ENCODE results near the gene FAM193B. TPM values are rescaled to one million over a fixed set of nuclear protein-coding genes. Genes with fewer than 3 reads are reported as not detected.
A peak's percentile ranks its signal among the peaks of the same experiment; 100 is the strongest.

FAM193B gene
- 70.2 and 80.0 TPM in 2 replicates for total RNA-seq (2014; rRNA removed; shearing (Covaris generic))

GRCh38 chr5:177554474-177555111 lies at the start of gene FAM193B:
FAM193B (minus strand) TSS chr5:177554563; CDS start chr5:177554458, 105 bp downstream.
- Histone ChIP-seq H3K4me3 (ENCODE audit: insufficient read depth, low read depth, low read length) (peak within 1 kb of the TSS; percentile 95), H3K27me3 (ENCODE audit: control insufficient read depth, insufficient read depth, low read length) (no peaks in the 10 kb centered on the region), H3K36me3 (replicated peaks; ENCODE audit: control insufficient read depth, insufficient read depth, low read length) (peaks cover 16% of the 10 kb centered on the region)
- DNase-seq = peak; percentile 99

GRCh38 chr5:177604116-177604521 lies 49.8 kb upstream of the FAM193B start:
- Histone ChIP-seq H3K4me3 (ENCODE audit: insufficient read depth, low read depth, low read length) (no peak overlapping the region), H3K27me3 (ENCODE audit: control insufficient read depth, insufficient read depth, low read length) (peaks cover under 1% of the 10 kb centered on the region; the same call in 1 of the 2 replicates), H3K36me3 (replicated peaks; ENCODE audit: control insufficient read depth, insufficient read depth, low read length) (no peaks in the 10 kb centered on the region)
- no peak for DNase-seq

GRCh38 chr5:177603631-177604030 lies 49.3 kb upstream of the FAM193B start:
- Histone ChIP-seq H3K36me3 (replicated peaks; ENCODE audit: control insufficient read depth, insufficient read depth, low read length) (no peaks in the 10 kb centered on the region), H3K27me3 (ENCODE audit: control insufficient read depth, insufficient read depth, low read length) (peaks cover 3% of the 10 kb centered on the region; the same call in 1 of the 2 replicates), H3K4me3 (ENCODE audit: insufficient read depth, low read depth, low read length) (no peak overlapping the region)
- DNase-seq = no peak

DNA sequence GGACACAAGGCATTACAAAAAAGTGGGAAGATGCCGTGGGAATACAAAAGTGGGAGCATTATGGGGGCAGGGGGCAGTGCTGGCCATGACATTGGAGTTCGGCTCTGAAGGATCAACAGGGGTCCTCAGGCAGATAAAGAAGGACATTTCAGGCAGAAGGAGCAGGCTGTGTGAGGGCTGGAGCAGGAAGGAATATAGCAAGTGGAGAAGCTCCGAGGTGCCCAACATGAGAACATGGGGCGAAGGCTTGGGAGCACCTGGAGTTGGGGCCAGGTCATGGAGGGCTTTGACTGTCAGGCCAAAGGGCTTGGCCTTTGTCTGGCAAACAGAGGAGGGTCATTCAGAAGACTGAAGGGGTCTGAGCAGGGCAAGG lies 48.1 kb upstream of the FAM193B start:
- H3K4me3 ChIP-seq (ENCODE audit: insufficient read depth, low read depth, low read length) = no peak overlapping the region
- peaks cover 3% of the 10 kb centered on the region; the same call in 1 of the 2 replicates for H3K27me3 ChIP-seq (ENCODE audit: control insufficient read depth, insufficient read depth, low read length)
- H3K36me3 ChIP-seq (replicated peaks; ENCODE audit: control insufficient read depth, insufficient read depth, low read length) = no peaks in the 10 kb centered on the region
- DNase-seq = no peak

DNA sequence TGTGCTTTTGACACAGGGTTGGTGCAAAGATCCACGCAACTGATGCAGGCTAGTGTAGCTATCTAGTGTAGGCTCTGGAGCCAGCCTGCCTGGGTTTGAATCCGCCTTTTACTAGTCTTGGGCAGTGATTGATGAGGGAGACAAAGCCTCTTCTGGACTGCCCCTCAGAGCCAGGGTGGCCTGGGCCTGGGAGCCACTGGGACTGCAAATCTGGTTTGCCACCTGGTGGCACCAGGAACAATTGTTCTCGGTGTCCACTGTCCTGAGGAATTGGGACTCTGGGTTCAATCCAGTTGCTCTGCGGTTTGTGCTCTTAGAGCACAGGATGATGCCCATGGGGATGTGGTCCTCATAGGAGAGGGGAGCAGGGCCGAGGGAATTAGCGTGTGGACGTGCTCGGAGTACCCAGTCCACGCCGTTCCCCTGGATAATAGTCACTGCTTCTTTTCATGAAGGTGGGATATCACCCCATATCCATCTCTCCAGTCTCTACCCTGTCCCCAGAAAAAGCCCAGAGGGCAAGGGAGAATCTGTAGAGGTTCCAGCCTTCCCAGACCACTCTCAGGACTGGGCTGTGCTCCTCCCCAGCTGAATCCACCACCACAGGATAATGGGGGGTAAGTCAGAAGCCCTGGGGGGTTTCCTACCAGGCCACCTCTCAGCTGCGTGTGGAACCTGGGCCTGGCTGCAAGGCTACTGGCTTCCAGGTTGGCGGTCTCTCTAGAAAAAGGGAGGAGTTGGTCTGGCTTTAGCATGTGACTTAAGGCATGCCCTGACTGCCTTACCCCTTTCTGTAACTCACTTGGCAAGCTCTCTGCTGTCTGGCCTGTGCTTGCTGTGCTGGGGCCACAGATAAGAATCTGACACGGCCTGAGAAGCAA lies 47.5 kb upstream of the FAM193B start:
- DNase-seq = no peak
- H3K27me3 ChIP-seq (ENCODE audit: control insufficient read depth, insufficient read depth, low read length) = peaks cover 3% of the 10 kb centered on the region; the same call in 1 of the 2 replicates
- H3K36me3 ChIP-seq (replicated peaks; ENCODE audit: control insufficient read depth, insufficient read depth, low read length) = no peaks in the 10 kb centered on the region
- H3K4me3 ChIP-seq (ENCODE audit: insufficient read depth, low read depth, low read length) = no peak overlapping the region

- Histone ChIP-seq H3K36me3 (replicated peaks; ENCODE audit: control insufficient read depth, insufficient read depth, low read length) (peaks cover 1% of the 10 kb centered on the region; the same call in 1 of the 2 replicates), H3K4me3 (ENCODE audit: insufficient read depth, low read depth, low read length) (no peak overlapping the region), H3K27me3 (ENCODE audit: control insufficient read depth, insufficient read depth, low read length) (peaks cover 3% of the 10 kb centered on the region; the same call in 1 of the 2 replicates)
- DNase-seq = no peak
Observed at GRCh38 chr5:177601126-177601525, 46.8 kb upstream of the FAM193B start.

DNA sequence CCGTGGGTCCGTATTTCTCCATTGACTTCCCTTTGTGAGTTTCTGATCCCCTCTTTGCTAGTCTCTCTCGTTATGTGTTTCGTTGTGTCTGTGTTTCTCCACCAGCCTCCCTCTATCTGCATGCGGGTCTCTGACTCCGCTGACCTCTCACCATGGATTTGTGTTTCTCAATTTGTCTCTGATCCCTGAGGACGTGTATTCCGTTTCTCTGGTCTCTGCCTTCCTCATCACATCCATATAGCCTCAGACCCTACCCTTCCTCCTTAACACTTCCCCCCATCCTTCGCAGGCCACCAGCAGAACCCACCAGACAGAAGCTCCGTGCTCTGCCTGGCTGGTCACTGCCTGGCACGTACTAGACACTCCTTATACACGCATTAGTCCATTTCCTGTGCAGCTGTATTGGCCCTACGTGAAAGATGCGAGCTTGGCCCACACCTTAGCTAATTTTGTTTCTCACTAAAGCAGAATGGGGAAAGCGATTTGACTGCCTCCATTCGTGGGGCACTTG lies 46.2 kb upstream of the FAM193B start:
- Histone ChIP-seq H3K4me3 (ENCODE audit: insufficient read depth, low read depth, low read length) (peak overlapping the region; percentile 91), H3K27me3 (ENCODE audit: control insufficient read depth, insufficient read depth, low read length) (peaks cover 3% of the 10 kb centered on the region; the same call in 1 of the 2 replicates), H3K36me3 (replicated peaks; ENCODE audit: control insufficient read depth, insufficient read depth, low read length) (peaks cover 4% of the 10 kb centered on the region)
- DNase-seq = no peak

GRCh38 chr5:177599731-177600507 lies 45.6 kb upstream of the FAM193B start, which contains the start of gene B4GALT7:
B4GALT7 (plus strand) TSS chr5:177600132; CDS start chr5:177600211, 79 bp downstream.
- DNase-seq = peak; percentile 97
- peaks cover 10% of the 10 kb centered on the region for H3K36me3 ChIP-seq (replicated peaks; ENCODE audit: control insufficient read depth, insufficient read depth, low read length)
- peaks cover 3% of the 10 kb centered on the region; the same call in 1 of the 2 replicates for H3K27me3 ChIP-seq (ENCODE audit: control insufficient read depth, insufficient read depth, low read length)
- H3K4me3 ChIP-seq (ENCODE audit: insufficient read depth, low read depth, low read length) = peak within 1 kb of the TSS; percentile 91

DNA sequence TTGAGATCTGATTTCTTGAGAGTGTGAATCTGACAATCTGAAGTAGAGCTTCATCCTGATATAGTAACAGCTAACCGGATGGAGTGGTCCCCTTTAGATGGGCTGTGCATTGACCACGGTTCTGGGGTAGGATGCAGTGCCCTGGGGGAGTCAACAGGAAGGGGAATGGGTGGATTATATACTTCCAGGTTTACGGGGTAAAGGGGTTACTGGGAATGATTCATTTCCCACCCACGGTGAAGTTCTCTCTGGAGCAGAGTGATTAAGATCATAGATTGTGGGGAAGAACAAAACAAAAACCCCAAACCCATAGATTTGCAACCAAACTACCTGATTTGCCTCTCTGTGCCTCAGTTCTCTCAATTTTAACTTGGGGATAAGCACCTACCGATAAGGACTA lies 44.1 kb upstream of the FAM193B start:
- Histone ChIP-seq H3K36me3 (replicated peaks; ENCODE audit: control insufficient read depth, insufficient read depth, low read length) (peaks cover 24% of the 10 kb centered on the region), H3K27me3 (ENCODE audit: control insufficient read depth, insufficient read depth, low read length) (peaks cover 3% of the 10 kb centered on the region; the same call in 1 of the 2 replicates), H3K4me3 (ENCODE audit: insufficient read depth, low read depth, low read length) (no peak overlapping the region)
- no peak for DNase-seq

DNA sequence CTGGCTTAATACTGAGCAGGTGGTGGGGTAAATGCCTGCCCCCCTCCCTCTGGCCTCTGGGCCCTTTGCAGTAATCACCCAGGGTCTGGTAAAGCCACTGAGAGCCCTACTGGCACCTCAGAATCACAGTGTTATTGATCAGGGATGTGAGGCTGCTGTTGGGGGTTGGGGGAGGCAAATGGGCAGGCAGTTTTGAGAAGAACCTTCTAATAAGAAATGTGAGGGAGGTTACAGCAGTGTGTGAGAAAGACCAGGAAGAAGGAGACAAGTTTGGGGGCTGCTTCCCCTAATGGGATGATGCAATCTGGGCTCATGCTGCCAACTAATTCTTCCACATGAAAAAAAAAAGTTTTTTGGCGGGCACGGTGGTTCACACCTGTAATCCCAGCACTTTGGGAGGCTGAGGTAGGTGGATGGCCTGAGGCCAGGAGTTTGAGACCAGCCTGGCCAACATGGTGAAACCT lies 42.4 kb upstream of the FAM193B start:
- H3K4me3 ChIP-seq (ENCODE audit: insufficient read depth, low read depth, low read length) = no peak overlapping the region
- peaks cover 27% of the 10 kb centered on the region for H3K36me3 ChIP-seq (replicated peaks; ENCODE audit: control insufficient read depth, insufficient read depth, low read length)
- H3K27me3 ChIP-seq (ENCODE audit: control insufficient read depth, insufficient read depth, low read length) = peaks cover 3% of the 10 kb centered on the region; the same call in 1 of the 2 replicates
- no peak for DNase-seq

- Histone ChIP-seq H3K36me3 (replicated peaks; ENCODE audit: control insufficient read depth, insufficient read depth, low read length) (peaks cover 27% of the 10 kb centered on the region), H3K27me3 (ENCODE audit: control insufficient read depth, insufficient read depth, low read length) (peaks cover 3% of the 10 kb centered on the region; the same call in 1 of the 2 replicates), H3K4me3 (ENCODE audit: insufficient read depth, low read depth, low read length) (no peak overlapping the region)
- DNase-seq = no peak
Observed at GRCh38 chr5:177595991-177596774, 41.8 kb upstream of the FAM193B start.

DNA sequence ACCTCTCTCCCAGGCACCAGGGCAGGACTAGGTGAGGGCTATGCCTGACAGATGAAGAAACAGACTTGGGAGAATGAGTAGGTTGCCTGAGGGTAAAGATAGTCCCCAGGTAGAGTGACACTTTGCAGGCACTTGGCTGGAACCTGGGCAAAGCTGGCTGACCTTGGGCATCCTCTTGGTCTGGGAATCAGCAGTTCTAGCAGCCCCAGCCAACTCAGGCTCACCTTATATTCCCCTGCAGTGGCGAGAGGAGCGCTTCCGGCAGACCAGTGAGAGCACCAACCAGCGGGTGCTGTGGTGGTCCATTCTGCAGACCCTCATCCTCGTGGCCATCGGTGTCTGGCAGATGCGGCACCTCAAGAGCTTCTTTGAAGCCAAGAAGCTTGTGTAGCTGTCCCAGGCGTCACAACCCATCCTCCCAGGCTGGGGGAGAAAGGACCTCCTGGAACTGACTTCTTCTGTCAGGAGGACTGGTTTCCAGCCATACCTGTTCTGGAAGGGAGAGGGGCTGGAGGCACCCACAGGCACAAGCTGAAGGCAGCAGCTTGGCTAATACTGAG lies 40.7 kb upstream of the FAM193B start:
- H3K4me3 ChIP-seq (ENCODE audit: insufficient read depth, low read depth, low read length) = no peak overlapping the region
- no peak for DNase-seq
- H3K36me3 ChIP-seq (replicated peaks; ENCODE audit: control insufficient read depth, insufficient read depth, low read length) = peaks cover 27% of the 10 kb centered on the region
- H3K27me3 ChIP-seq (ENCODE audit: control insufficient read depth, insufficient read depth, low read length) = peaks cover 3% of the 10 kb centered on the region; the same call in 1 of the 2 replicates

DNA sequence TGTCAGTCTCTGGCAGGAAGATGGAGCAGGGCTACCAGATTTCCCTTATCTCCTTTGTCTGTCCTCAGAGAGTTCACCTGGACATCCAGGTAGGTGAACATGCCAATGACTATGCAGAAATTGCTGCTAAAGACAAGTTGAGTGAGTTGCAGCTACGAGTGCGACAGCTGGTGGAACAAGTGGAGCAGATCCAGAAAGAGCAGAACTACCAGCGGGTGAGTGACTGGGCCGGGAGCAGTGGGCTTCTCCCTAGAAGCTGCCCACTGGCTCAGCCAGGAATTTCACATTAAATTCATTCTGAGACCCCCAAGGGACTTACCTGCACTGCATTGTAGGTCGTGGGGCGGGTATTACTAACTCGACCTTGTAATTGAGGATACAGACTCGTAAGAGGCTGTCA lies 39.7 kb upstream of the FAM193B start:
- DNase-seq = no peak
- Histone ChIP-seq H3K4me3 (ENCODE audit: insufficient read depth, low read depth, low read length) (no peak overlapping the region), H3K36me3 (replicated peaks; ENCODE audit: control insufficient read depth, insufficient read depth, low read length) (peaks cover 27% of the 10 kb centered on the region), H3K27me3 (ENCODE audit: control insufficient read depth, insufficient read depth, low read length) (peaks cover 2% of the 10 kb centered on the region; the same call in 1 of the 2 replicates)

Measured in H7 (cell line).